LNCAP (cell line): ENCODE measurements around the gene CHCHD6.

Experiments used
- TF ChIP-seq, protein P1 (sequence below): fragments of 450-650 bp; IDR thresholded peaks from 2 replicates; pipeline ENCODE4 v1.5.1; 2017; ENCODE audit warnings: mild to moderate bottlenecking

Gene CHCHD6, protein sequence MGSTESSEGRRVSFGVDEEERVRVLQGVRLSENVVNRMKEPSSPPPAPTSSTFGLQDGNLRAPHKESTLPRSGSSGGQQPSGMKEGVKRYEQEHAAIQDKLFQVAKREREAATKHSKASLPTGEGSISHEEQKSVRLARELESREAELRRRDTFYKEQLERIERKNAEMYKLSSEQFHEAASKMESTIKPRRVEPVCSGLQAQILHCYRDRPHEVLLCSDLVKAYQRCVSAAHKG

DNA sequence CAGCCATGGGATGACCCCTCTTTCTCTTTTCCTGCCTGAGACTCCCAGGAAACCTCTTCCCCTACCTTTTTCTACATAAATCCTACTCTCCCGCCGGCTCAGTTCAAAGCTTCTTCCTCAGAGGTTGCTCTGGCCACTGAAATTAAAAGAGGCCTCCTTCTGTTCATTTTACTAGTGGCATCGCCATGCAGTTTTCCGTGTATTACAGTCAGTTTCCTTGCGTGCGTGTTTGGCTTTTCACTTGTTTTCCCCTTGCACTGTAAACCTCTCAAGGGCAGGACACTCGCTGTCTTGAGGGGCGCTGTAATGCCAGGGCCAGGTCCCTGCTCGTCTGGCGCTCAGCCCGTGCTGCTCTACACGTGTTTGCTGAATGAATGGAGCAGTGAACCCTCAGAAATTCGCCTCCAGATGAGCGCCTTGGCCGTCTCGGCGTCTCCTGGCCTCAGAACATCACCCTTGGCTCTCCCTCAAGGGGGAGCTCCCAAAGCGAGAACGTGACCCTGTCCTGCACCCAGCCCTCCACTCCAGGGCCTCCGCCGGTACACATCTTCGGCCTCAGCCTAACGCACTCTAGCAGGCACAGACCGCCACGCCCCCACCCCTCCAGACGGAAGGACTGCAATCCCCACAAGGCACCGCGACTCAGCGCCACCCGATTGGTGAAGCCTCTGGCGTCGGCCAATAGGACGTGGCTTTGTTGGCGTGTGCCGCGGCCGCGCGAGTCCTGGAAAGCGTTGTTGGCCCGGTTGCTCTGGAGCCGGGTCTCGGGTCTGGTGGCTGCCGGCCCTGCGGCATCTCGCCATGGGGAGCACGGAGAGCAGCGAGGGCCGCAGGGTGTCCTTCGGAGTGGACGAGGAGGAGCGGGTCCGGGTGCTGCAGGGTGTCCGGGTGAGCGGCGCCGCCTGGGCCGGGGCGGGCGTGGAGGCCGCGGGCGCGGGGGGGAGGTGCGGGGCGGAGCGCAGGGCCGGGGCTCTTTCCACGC lies at the start of gene CHCHD6:
CHCHD6 (plus strand) TSS at position 729 of the 982 bp plus-strand sequence; CDS start at position 802, 73 bp downstream.
- TF ChIP-seq, protein P1, sequence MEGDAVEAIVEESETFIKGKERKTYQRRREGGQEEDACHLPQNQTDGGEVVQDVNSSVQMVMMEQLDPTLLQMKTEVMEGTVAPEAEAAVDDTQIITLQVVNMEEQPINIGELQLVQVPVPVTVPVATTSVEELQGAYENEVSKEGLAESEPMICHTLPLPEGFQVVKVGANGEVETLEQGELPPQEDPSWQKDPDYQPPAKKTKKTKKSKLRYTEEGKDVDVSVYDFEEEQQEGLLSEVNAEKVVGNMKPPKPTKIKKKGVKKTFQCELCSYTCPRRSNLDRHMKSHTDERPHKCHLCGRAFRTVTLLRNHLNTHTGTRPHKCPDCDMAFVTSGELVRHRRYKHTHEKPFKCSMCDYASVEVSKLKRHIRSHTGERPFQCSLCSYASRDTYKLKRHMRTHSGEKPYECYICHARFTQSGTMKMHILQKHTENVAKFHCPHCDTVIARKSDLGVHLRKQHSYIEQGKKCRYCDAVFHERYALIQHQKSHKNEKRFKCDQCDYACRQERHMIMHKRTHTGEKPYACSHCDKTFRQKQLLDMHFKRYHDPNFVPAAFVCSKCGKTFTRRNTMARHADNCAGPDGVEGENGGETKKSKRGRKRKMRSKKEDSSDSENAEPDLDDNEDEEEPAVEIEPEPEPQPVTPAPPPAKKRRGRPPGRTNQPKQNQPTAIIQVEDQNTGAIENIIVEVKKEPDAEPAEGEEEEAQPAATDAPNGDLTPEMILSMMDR, result peak; percentile 28; the same call in 1 of the 2 replicates

DNA sequence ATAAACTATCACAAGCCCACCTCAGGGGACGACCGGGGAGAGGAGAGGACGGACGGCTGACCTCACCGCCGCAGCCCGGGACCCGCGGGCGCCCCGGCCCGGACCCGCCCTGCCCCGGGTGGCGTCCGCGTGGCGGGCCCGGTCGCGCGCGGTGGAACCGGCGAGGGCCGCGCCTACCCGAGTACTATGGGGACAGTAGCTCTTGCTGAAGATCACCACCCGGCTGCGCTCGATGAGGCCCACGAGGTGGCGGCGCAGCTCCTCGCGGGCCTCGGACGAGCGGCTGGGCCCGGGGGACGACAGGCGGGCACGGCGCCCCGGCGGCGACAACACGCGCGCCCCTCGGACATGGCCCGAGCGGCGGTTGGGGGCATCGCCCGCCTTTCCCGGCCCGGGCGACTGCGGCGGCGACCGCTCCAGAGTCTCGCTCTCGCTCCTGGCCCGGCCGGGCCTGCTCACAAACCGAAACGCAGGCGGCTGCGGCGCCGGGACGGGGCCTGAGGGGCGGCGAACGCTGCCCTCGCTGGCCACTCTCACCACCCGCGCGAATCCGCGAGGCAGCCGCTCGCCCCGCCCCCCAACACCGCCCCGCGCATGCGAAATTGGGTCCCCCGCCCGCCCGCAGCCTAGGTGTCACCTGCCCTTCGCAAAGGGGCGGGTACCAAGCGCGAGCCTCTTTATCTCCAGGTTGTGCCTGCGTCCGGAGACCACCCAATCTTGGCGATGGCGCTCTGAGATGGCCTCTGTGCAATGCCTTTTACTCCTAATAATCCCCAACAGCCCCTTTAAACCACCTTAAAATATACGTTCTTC lies 49.3 kb upstream of the CHCHD6 start, which contains the start of gene TXNRD3:
TXNRD3 (minus strand) TSS at position 554 of the 813 bp plus-strand sequence.
- TF ChIP-seq, protein P1, result peak; percentile 28; the same call in 1 of the 2 replicates

DNA sequence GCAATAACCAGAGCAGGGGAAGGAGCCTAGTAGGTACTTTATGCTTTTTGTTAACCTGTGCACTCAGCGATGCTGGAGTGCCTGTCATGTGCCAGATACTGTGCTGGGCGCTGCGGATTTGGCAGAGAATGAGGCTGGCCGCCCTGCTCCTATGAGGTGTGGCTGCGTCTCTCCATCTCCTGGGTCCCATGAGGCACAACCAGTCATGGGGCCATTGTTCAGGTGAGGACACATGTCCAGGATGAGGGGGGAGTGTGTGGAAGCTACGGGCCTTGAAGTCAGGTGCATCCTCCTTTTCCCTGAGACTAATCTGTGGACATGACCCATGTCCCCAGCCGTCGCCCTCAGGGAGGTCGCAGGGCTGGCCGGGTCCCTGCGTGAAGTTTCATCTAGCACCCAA lies 48.2 kb upstream of the CHCHD6 start:
- TF ChIP-seq, protein P1, result no peak

DNA sequence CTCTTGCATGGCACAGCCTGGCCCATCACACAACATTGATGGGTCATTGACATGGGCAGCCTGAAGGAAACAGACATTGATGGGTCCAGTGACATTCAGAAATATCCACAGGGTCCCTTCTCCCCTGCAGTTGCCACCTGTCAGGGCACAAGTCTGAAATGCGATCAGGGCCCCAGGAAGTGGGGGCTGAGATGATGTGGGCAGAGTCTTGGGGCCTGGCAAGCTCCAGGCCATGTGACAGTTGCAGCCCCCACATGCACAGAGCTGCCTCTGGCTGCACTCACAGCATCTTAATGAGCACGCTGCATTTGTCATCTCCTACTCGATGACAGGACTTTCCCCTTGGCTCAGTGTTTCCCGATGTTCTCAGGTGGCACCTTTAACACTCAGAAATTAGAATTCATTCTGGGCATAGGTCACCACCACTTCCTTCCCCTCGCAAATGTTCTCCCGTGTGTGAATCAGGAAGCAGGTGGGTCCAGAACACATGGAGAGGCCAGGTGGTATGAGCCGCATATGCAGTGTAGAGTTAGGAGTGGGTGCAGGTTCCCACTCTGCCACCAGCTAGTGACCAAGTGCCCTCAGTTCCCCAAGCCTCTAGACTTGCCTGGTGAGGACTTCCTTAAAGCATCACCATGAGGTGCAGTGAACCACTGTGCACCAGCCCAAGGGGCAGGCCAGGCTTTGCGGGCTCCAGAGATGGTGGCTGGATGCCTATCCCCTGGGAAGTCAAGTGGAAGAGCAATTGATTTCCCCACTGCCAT lies 47.5 kb upstream of the CHCHD6 start:
- TF ChIP-seq, protein P1, result no peak

DNA sequence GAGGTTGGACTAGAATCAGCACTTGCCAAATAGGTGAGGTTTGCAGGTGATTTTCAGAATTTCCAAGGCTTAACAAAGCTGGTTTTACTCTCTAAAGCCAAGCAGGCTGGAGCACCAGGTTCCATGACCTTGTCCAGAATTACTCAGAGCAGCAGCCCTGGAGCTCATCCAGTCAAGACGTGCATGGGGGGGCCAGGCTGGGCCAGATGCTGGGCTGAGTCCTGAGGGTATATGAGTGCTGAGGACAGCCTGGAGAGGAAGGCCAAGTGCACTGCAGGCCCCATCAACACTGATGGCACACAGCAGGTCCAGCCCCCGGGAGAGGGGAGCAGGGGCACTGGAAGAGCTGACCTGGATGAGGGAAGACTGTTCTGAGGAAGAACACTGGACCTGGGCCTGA lies 46.1 kb upstream of the CHCHD6 start:
- TF ChIP-seq, protein P1, result no peak

DNA sequence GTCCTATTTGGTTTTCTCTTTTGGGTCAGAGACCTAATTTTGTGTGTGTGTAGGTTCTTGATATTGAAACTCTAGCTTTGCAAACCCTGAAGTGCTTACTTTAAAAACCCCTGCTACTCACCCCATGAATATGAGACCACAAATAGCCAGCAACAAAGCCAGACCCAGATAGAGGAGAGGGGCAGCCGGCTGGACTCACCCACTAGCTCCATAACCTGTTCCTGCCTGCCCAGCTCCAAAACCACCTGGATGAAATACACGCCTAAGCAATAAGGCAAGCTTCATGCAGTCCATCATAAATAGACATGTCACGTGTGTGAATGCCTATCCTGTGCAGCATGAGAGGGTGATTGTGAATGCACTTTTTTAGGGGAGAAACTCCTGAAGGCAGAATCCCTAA lies 45.5 kb upstream of the CHCHD6 start:
- TF ChIP-seq, protein P1, result no peak
